AG10803 (cell line): ENCODE measurements around the gene TCF7L1.

Experiments used
- DNase-seq: peaks from one replicate; pipeline ENCODE4 v3.0.0; 2010; ENCODE audit warnings: low read depth
- H3K4me3 ChIP-seq: 2 replicates; pipeline ENCODE4 v1.5.1; 2011; ENCODE audit warnings: mild to moderate bottlenecking, low read length, control low read depth
- CTCF ChIP-seq: conservative IDR thresholded peaks from 2 replicates; pipeline ENCODE4 v1.5.1; 2011; ENCODE audit warnings: mild to moderate bottlenecking, low read length, control low read depth, inconsistent platforms

The TCF7L1 gene

GRCh38 chr2:85216927-85217326 is 83.7 kb downstream of the TCF7L1 start:
- no peak overlapping the region for H3K4me3 ChIP-seq
- TF ChIP-seq CTCF: no peak
- DNase-seq: no peak

DNA sequence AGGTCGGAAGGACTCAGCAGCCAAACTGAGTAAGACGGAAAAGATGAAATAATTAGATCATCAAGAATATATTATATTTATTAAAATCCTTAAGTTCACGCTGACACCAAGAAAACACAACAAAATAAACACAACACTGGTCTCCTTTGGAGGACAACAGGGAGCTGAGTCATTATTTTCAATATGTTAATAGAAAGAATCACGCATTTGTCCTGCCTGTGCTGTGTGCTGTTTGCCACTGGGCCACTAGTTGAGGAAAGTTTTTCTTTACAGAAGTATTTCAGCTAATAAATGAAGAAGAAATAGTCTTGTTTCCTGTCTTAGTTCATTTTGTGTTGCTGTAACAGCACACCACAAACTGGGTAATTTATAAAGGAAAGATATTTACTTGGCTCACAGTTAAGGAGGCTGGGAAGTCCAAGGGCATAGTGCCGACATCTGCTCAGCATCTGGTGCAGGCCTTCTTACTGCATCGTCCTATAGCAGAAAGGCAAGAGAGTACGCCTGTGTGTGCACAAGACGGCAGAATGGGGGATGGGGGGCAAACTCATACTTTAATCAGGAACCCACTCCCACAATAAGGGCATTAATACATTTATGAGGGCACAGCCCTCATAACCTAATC is 88.0 kb downstream of the TCF7L1 start:
- peak; percentile 47 for TF ChIP-seq CTCF
- H3K4me3 ChIP-seq: no peak overlapping the region
- peak; percentile 94 for DNase-seq

DNA sequence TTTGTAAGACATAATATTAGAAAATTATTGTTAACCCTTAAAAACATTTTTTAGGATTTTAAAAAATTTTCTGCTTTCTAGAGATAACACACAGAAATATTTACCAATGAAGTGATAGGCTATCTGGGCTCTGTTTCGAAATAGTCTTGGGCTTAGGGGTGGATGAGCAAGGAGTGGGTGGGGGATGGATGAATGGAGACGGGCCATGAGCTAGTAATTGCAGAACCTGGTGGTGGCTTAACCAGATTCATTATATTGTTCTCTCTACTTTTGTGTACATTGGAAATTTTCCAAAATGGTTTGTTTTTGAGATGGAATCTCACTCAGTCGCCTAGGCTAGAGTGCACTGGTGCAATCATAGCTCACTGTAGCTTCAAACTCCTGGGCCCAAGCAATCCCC is 89.6 kb downstream of the TCF7L1 start:
- no peak for TF ChIP-seq CTCF
- DNase-seq: no peak
- no peak overlapping the region for H3K4me3 ChIP-seq

GRCh38 chr2:85226783-85227182 is 93.6 kb downstream of the TCF7L1 start:
- TF ChIP-seq CTCF: no peak
- DNase-seq: no peak
- no peak overlapping the region for H3K4me3 ChIP-seq

GRCh38 chr2:85230679-85231467 is 97.7 kb downstream of the TCF7L1 start:
- no peak for DNase-seq
- TF ChIP-seq CTCF: no peak
- no peak overlapping the region for H3K4me3 ChIP-seq

DNA sequence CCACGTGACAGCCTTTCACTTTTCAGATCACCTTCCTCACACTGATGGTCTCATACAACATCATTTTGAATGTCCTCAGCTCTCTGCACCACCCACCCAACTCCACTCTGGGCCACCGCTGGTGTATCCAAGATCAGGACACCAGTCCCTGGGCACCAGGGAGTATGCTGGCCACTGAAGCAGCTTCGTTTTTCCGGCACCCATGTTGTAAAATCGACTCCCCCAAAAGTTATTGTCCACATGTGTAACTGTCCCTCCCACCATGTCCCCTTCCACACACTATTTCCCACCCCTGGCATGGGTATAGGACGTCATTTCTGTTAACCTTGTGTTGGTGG is 98.2 kb downstream of the TCF7L1 start:
- no peak overlapping the region for H3K4me3 ChIP-seq
- DNase-seq: no peak
- TF ChIP-seq CTCF: no peak

GRCh38 chr2:85231952-85232351 is 98.8 kb downstream of the TCF7L1 start:
- H3K4me3 ChIP-seq: no peak overlapping the region
- no peak for TF ChIP-seq CTCF
- DNase-seq: no peak
